ENCODE results near the gene CD300LG. TPM values are rescaled to one million over a fixed set of nuclear protein-coding genes. Genes with fewer than 3 reads are reported as not detected.
A peak's percentile ranks its signal among the peaks of the same experiment; 100 is the strongest.

The CD300LG gene
- total RNA-seq, 2 experiments from 2014 or later, result not detected

DNA sequence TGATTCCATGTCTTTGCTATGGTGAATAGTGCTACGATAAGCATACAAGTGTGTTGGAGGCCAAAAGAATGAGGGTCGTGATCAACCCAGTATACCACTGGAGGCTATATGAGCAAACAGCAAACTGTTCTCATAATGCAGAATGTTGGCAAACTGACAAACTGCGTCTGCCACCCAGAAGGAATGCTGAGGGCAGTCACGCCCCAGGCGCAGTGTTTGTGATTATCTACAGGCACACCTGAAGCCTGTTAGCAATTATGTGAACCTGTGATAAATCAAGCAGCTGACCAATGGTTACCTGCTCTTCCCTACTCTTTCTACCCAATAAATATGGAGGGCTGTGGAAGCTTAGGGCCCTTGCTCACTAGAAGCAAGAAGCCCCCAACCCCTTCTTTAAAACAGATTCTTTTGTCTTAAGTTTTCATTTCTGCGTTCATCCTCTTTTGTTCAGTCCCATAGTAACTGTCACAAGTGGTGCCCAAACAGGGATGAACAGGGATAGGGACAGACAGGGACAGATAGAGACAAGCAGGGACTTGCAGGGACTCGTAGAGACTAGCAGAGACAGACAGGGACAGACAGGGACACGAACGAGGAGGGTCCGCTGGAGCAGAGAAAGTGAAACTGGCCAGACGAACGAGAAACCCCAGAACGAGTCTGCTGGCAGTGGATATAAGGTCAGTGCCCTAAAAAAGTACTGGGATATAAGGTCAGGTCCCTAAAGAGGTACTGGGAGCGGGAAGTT lies 25.1 kb downstream of the CD300LG start:
- BruUV-seq (replicated peaks), result no TSS peak
- no peaks in the 10 kb centered on the region for H3K9me3 ChIP-seq (ENCODE audit: low read length)
- intact Hi-C loops (cut with micrococcal nuclease; ENCODE audit: unreplicated experiment), result no loop called here
- no peaks in the 10 kb centered on the region for H4K20me1 ChIP-seq (ENCODE audit: insufficient read depth, low read length)
- DNase-seq (ENCODE audit: low spot score), result no peak
- H3K4me2 ChIP-seq (ENCODE audit: low read length), result no peak overlapping the region
- TF ChIP-seq, protein P1, sequence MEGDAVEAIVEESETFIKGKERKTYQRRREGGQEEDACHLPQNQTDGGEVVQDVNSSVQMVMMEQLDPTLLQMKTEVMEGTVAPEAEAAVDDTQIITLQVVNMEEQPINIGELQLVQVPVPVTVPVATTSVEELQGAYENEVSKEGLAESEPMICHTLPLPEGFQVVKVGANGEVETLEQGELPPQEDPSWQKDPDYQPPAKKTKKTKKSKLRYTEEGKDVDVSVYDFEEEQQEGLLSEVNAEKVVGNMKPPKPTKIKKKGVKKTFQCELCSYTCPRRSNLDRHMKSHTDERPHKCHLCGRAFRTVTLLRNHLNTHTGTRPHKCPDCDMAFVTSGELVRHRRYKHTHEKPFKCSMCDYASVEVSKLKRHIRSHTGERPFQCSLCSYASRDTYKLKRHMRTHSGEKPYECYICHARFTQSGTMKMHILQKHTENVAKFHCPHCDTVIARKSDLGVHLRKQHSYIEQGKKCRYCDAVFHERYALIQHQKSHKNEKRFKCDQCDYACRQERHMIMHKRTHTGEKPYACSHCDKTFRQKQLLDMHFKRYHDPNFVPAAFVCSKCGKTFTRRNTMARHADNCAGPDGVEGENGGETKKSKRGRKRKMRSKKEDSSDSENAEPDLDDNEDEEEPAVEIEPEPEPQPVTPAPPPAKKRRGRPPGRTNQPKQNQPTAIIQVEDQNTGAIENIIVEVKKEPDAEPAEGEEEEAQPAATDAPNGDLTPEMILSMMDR (conservative IDR thresholded peaks at IDR 0.05; ENCODE audit: low read length), result no peak
- TF ChIP-seq EZH2phosphoT487 (IDR thresholded peaks at IDR 0.05; ENCODE audit: borderline replicate concordance, low read depth, low read length), result no peak
- ChIA-PET POLR2A (no interaction called here), CTCF (ENCODE audit: unreplicated experiment) (no interaction called here)
- H3K79me2 ChIP-seq (ENCODE audit: insufficient read depth, low read depth, low read length), result no peaks in the 10 kb centered on the region
- no peaks in the 10 kb centered on the region for H3K36me3 ChIP-seq (ENCODE audit: insufficient read depth, low read length)
- no peak overlapping the region for H2AFZ ChIP-seq (ENCODE audit: low read length)
- H3K4me3 ChIP-seq (ENCODE audit: low read depth, low read length, poor library complexity, severe bottlenecking), result no peak overlapping the region
- H3K9me2 ChIP-seq (ENCODE audit: insufficient read depth, low read length), result no peaks in the 10 kb centered on the region
- no peak overlapping the region for H3K27ac ChIP-seq (ENCODE audit: low read depth, low read length, poor library complexity, severe bottlenecking)
- H3K4me1 ChIP-seq (ENCODE audit: insufficient read depth, low read length, poor library complexity, severe bottlenecking), result no peaks in the 10 kb centered on the region

DNA sequence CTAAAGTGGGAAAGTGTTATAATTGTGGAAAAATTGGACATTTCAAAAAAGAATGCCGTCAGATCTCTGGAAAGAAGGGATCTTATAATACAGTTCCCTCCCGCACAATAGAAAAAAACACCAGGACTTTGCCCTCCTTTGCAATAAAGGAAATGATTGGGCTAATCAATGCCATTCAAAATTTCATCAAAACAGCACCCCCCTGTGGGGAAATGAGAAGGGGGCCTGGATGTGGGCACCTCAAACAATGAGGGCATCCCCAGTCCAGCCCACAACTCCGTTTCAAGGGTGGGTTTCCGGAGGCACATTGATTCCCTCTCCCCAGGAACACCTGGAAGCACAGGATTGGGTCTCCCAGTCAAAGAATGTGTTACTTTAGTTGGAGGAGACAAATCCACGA lies 26.1 kb downstream of the CD300LG start:
- POLR2A ChIA-PET, result no interaction called here
- Histone ChIP-seq H3K4me3 (ENCODE audit: low read depth, low read length, poor library complexity, severe bottlenecking) (no peak overlapping the region), H3K4me2 (ENCODE audit: low read length) (no peak overlapping the region), H3K27ac (ENCODE audit: low read depth, low read length, poor library complexity, severe bottlenecking) (no peak overlapping the region), H3K9me2 (ENCODE audit: insufficient read depth, low read length) (no peaks in the 10 kb centered on the region), H3K4me1 (ENCODE audit: insufficient read depth, low read length, poor library complexity, severe bottlenecking) (no peaks in the 10 kb centered on the region), H3K36me3 (ENCODE audit: insufficient read depth, low read length) (no peaks in the 10 kb centered on the region), H3K9me3 (ENCODE audit: low read length) (no peaks in the 10 kb centered on the region), H2AFZ (ENCODE audit: low read length) (no peak overlapping the region), H4K20me1 (ENCODE audit: insufficient read depth, low read length) (no peaks in the 10 kb centered on the region), H3K79me2 (ENCODE audit: insufficient read depth, low read depth, low read length) (no peaks in the 10 kb centered on the region)
- intact Hi-C loops (cut with micrococcal nuclease; ENCODE audit: unreplicated experiment), result no loop called here
- no peak for DNase-seq (ENCODE audit: low spot score)
- TF ChIP-seq EZH2phosphoT487 (IDR thresholded peaks at IDR 0.05; ENCODE audit: borderline replicate concordance, low read depth, low read length), result no peak
- TF ChIP-seq, protein P1 (conservative IDR thresholded peaks at IDR 0.05; ENCODE audit: low read length), result peak; percentile 56
- CTCF ChIA-PET (ENCODE audit: unreplicated experiment), result no interaction called here
- BruUV-seq (replicated peaks), result no TSS peak

DNA sequence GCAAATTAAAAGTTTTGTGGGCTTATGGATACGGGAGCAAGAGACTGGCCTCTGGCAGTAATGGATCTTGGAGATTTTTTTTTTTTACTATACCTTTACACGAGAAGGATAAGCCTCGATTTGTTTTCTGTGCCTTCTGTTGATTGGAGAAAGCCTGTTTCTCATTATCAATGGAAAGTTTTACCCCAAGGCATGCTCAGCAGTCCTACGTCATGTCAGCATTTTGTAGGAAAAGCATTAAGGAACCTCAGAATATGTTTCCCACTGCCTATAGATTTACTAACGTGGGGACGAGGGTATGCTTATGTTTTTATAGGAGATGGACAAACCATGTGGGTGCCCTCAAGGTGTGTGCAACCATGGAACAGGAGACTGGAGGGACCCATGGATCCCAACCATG lies 26.8 kb downstream of the CD300LG start:
- POLR2A ChIA-PET, result no interaction called here
- H3K9me2 ChIP-seq (ENCODE audit: insufficient read depth, low read length), result no peaks in the 10 kb centered on the region
- BruUV-seq (replicated peaks), result no TSS peak
- no peak overlapping the region for H3K4me2 ChIP-seq (ENCODE audit: low read length)
- H3K4me1 ChIP-seq (ENCODE audit: insufficient read depth, low read length, poor library complexity, severe bottlenecking), result no peaks in the 10 kb centered on the region
- no peak overlapping the region for H3K27ac ChIP-seq (ENCODE audit: low read depth, low read length, poor library complexity, severe bottlenecking)
- DNase-seq (ENCODE audit: low spot score), result no peak
- no peaks in the 10 kb centered on the region for H3K79me2 ChIP-seq (ENCODE audit: insufficient read depth, low read depth, low read length)
- H3K36me3 ChIP-seq (ENCODE audit: insufficient read depth, low read length), result no peaks in the 10 kb centered on the region
- CTCF ChIA-PET (ENCODE audit: unreplicated experiment), result no interaction called here
- no peaks in the 10 kb centered on the region for H3K9me3 ChIP-seq (ENCODE audit: low read length)
- H2AFZ ChIP-seq (ENCODE audit: low read length), result no peak overlapping the region
- TF ChIP-seq EZH2phosphoT487 (IDR thresholded peaks at IDR 0.05; ENCODE audit: borderline replicate concordance, low read depth, low read length), result no peak
- TF ChIP-seq, protein P1 (conservative IDR thresholded peaks at IDR 0.05; ENCODE audit: low read length), result no peak
- H3K4me3 ChIP-seq (ENCODE audit: low read depth, low read length, poor library complexity, severe bottlenecking), result no peak overlapping the region
- no peaks in the 10 kb centered on the region for H4K20me1 ChIP-seq (ENCODE audit: insufficient read depth, low read length)
- intact Hi-C loops (cut with micrococcal nuclease; ENCODE audit: unreplicated experiment), result no loop called here

All from OCI-LY7 (cell line).